Raji (cell line): Measurements from ENCODE around the gene ANTKMT.

Experiments
- POLR2A ChIP-seq: IDR thresholded peaks from 2 replicates; pipeline ENCODE4 v1.6.1; 2011; ENCODE audit warnings: low read depth, low read length, control low read depth; ENCODE audit not compliant: insufficient read depth

The ANTKMT gene

GRCh38 chr16:678858-679813 is 41.8 kb upstream of the ANTKMT start:
- no peak for TF ChIP-seq POLR2A

- TF ChIP-seq POLR2A: peak; percentile 84
These were observed 40.9 kb upstream of the ANTKMT start, which contains the start of gene STUB1 for GRCh38 chr16:679814-680624. Gene STUB1 (plus strand): TSS chr16:680410. CDS start chr16:680526, 116 bp downstream.

GRCh38 chr16:680625-680945 is 40.4 kb upstream of the ANTKMT start:
- TF ChIP-seq POLR2A: no peak

- no peak for TF ChIP-seq POLR2A
These were observed 39.8 kb upstream of the ANTKMT start for GRCh38 chr16:680967-681745.

GRCh38 chr16:681746-682427 is 39.1 kb upstream of the ANTKMT start:
- TF ChIP-seq POLR2A: 0 out of 2 replicates have a peak, but pooled peaks have one; percentile 41

- TF ChIP-seq POLR2A: peak; percentile 45
These were observed 38.2 kb upstream of the ANTKMT start for GRCh38 chr16:682493-683395.

- no peak for TF ChIP-seq POLR2A
These were observed 37.4 kb upstream of the ANTKMT start for GRCh38 chr16:683396-684070.

GRCh38 chr16:684071-684794 is 36.7 kb upstream of the ANTKMT start, which contains the start of gene JMJD8:
Gene JMJD8 (minus strand): TSS chr16:684334. CDS start chr16:684319, 15 bp downstream.
- peak; percentile 89 for TF ChIP-seq POLR2A

GRCh38 chr16:684961-685696 is 35.8 kb upstream of the ANTKMT start:
- no peak for TF ChIP-seq POLR2A

GRCh38 chr16:685967-686366 is 35.0 kb upstream of the ANTKMT start:
- TF ChIP-seq POLR2A: no peak

- TF ChIP-seq POLR2A: no peak
These were observed 34.3 kb upstream of the ANTKMT start for GRCh38 chr16:686459-687260.

- TF ChIP-seq POLR2A: no peak
These were observed 33.4 kb upstream of the ANTKMT start for GRCh38 chr16:687499-687898.
